WTC11 (cell line): ENCODE results near the gene EBF3. TPM values are rescaled to one million over a fixed set of nuclear protein-coding genes. Genes with fewer than 3 reads are reported as not detected.

Source experiments
- ATAC-seq: fragments of 200-7000 bp; cut with Tn5 transposase; 2 replicates; pipeline ENCODE4 v1.10.0; 2021; ENCODE audit warnings: mild to moderate bottlenecking, moderate library complexity
- CTCF ChIA-PET: fragments of 300-600 bp; sonication (Branson Sonifier 250); formaldehyde crosslinking; loops from one replicate; lab custom pipeline; 2021; ENCODE audit warnings: antibody characterized with exemption; lab: Charles Lee
- POLR2A ChIA-PET: fragments of 350-600 bp; sonication (Branson Sonifier 250); formaldehyde crosslinking; loops from one replicate; lab custom pipeline; 2021; ENCODE audit warnings: antibody characterized with exemption; lab: Charles Lee
- DNase-seq: peaks from one replicate; pipeline ENCODE4 v3.0.0; 2021; ENCODE audit warnings: low spot score
- H3K27ac Mint-ChIP-seq: 2 replicates; pipeline ENCODE4 v1.8.0; 2021; ENCODE audit warnings: mixed read lengths
- H3K27me3 Mint-ChIP-seq: 2 replicates; pipeline ENCODE4 v1.8.0; 2021; ENCODE audit warnings: low read depth, mild to moderate bottlenecking, moderate library complexity, mixed read lengths
- H3K36me3 Mint-ChIP-seq: 2 replicates; pipeline ENCODE4 v1.8.0; 2021; ENCODE audit warnings: mixed read lengths
- H3K4me1 Mint-ChIP-seq: 2 replicates; pipeline ENCODE4 v1.8.0; 2022; ENCODE audit warnings: mixed read lengths
- H3K4me3 Mint-ChIP-seq: 2 replicates; pipeline ENCODE4 v1.8.0; 2021; ENCODE audit warnings: mild to moderate bottlenecking, moderate library complexity, mixed read lengths
- H3K9me3 Mint-ChIP-seq: 2 replicates; pipeline ENCODE4 v1.8.0; 2021; ENCODE audit warnings: mixed read lengths
- CBFB ChIP-seq: sonication (generic); formaldehyde crosslinking; IDR thresholded peaks from 2 replicates; pipeline ENCODE4 v1.8.1; 2022; ENCODE audit warnings: mild to moderate bottlenecking, low read depth, missing genetic modification reagents
- FOXJ3 ChIP-seq: sonication (generic); formaldehyde crosslinking; IDR thresholded peaks from 2 replicates; pipeline ENCODE4 v1.9.0; 2021; ENCODE audit warnings: missing genetic modification reagents, mild to moderate bottlenecking, borderline replicate concordance
- FOXK1 ChIP-seq: sonication (generic); formaldehyde crosslinking; IDR thresholded peaks from 2 replicates; pipeline ENCODE4 v1.8.0; 2022; ENCODE audit warnings: mild to moderate bottlenecking, moderate library complexity, missing genetic modification reagents
- GABPB1 ChIP-seq: sonication (generic); formaldehyde crosslinking; IDR thresholded peaks from 2 replicates; pipeline ENCODE4 v1.8.1; 2023; ENCODE audit warnings: mild to moderate bottlenecking, missing genetic modification reagents
- HMGA2 ChIP-seq: fragments of 250-450 bp; sonication (Bioruptor Pico); IDR thresholded peaks from 2 replicates; pipeline ENCODE4 v1.4.0; 2021; ENCODE audit warnings: mild to moderate bottlenecking, moderate library complexity
- JUN ChIP-seq: sonication (generic); formaldehyde crosslinking; IDR thresholded peaks from 2 replicates; pipeline ENCODE4 v1.8.0; 2023; ENCODE audit warnings: mild to moderate bottlenecking, missing genetic modification reagents
- KAT7 ChIP-seq: sonication (generic); formaldehyde crosslinking; IDR thresholded peaks from 2 replicates; pipeline ENCODE4 v1.8.1; 2023; ENCODE audit warnings: missing genetic modification reagents, mild to moderate bottlenecking, borderline replicate concordance
- NFYB ChIP-seq: sonication (generic); formaldehyde crosslinking; conservative IDR thresholded peaks from 2 replicates; pipeline ENCODE4 v1.8.0; 2022; ENCODE audit warnings: low read depth, missing genetic modification reagents
- NR3C1 ChIP-seq: sonication (generic); formaldehyde crosslinking; conservative IDR thresholded peaks from 2 replicates; pipeline ENCODE4 v1.8.1; 2023; ENCODE audit warnings: low read depth, mild to moderate bottlenecking, missing genetic modification reagents
- SOX15 ChIP-seq: fragments of 250-450 bp; sonication (Bioruptor Pico); IDR thresholded peaks from 2 replicates; pipeline ENCODE4 v1.9.0; 2021; ENCODE audit warnings: mild to moderate bottlenecking
- TEAD1 ChIP-seq: sonication (generic); formaldehyde crosslinking; IDR thresholded peaks from 2 replicates; pipeline ENCODE4 v1.8.0; 2022; ENCODE audit warnings: mild to moderate bottlenecking, missing genetic modification reagents
- ZNF138 ChIP-seq: sonication (generic); formaldehyde crosslinking; conservative IDR thresholded peaks from 2 replicates; pipeline ENCODE4 v1.8.1; 2022; ENCODE audit warnings: mild to moderate bottlenecking, moderate library complexity, missing genetic modification reagents
- ZNF423 ChIP-seq: fragments of 250-450 bp; sonication (Bioruptor Pico); IDR thresholded peaks from 2 replicates; pipeline ENCODE4 v2.1.2; 2022; ENCODE audit warnings: mild to moderate bottlenecking, moderate library complexity
- total RNA-seq: library from RNA; stranded (reverse); gene quantifications from 3 replicates; pipeline ENCODE4 v1.2.3, GENCODE V29; 2021
- TF ChIP-seq, protein P1 (sequence below): sonication (generic); formaldehyde crosslinking; IDR thresholded peaks from 2 replicates; pipeline ENCODE4 v1.8.1; 2022; ENCODE audit warnings: low read depth, missing genetic modification reagents, borderline replicate concordance
- TF ChIP-seq, protein P2 (sequence below): fragments of 250-450 bp; sonication (Bioruptor Pico); IDR thresholded peaks from 2 replicates; pipeline ENCODE4 v1.8.0; 2021; ENCODE audit warnings: mild to moderate bottlenecking
- TF ChIP-seq, protein P3 (sequence below): sonication (generic); formaldehyde crosslinking; IDR thresholded peaks from 2 replicates; pipeline ENCODE4 v1.8.0; 2023; ENCODE audit warnings: missing genetic modification reagents
- TF ChIP-seq, protein P4 (sequence below): sonication (generic); formaldehyde crosslinking; IDR thresholded peaks from 2 replicates; pipeline ENCODE4 v1.8.0; 2022; ENCODE audit warnings: mild to moderate bottlenecking, missing genetic modification reagents
- TF ChIP-seq, protein P5 (sequence below): fragments of 250-450 bp; sonication (Bioruptor Pico); IDR thresholded peaks from 2 replicates; pipeline ENCODE4 v1.9.0; 2021; ENCODE audit warnings: mild to moderate bottlenecking
- TF ChIP-seq, protein P6 (sequence below): sonication (generic); formaldehyde crosslinking; conservative IDR thresholded peaks from 2 replicates; pipeline ENCODE4 v1.8.1; 2022; ENCODE audit warnings: mild to moderate bottlenecking, missing genetic modification reagents
- TF ChIP-seq, protein P7 (sequence below): sonication (generic); formaldehyde crosslinking; IDR thresholded peaks from 2 replicates; pipeline ENCODE4 v1.8.1; 2023; ENCODE audit warnings: mild to moderate bottlenecking, missing genetic modification reagents, moderate library complexity
- TF ChIP-seq, protein P8 (sequence below): sonication (generic); formaldehyde crosslinking; IDR thresholded peaks from 2 replicates; pipeline ENCODE4 v1.8.0; 2023; ENCODE audit warnings: mild to moderate bottlenecking, missing genetic modification reagents
- TF ChIP-seq, protein P9 (sequence below): sonication (generic); formaldehyde crosslinking; IDR thresholded peaks from 2 replicates; pipeline ENCODE4 v1.8.0; 2022; ENCODE audit warnings: mild to moderate bottlenecking, missing genetic modification reagents

EBF3 gene
- total RNA-seq, 1 experiment from 2014 or later = 1.2 TPM

DNA sequence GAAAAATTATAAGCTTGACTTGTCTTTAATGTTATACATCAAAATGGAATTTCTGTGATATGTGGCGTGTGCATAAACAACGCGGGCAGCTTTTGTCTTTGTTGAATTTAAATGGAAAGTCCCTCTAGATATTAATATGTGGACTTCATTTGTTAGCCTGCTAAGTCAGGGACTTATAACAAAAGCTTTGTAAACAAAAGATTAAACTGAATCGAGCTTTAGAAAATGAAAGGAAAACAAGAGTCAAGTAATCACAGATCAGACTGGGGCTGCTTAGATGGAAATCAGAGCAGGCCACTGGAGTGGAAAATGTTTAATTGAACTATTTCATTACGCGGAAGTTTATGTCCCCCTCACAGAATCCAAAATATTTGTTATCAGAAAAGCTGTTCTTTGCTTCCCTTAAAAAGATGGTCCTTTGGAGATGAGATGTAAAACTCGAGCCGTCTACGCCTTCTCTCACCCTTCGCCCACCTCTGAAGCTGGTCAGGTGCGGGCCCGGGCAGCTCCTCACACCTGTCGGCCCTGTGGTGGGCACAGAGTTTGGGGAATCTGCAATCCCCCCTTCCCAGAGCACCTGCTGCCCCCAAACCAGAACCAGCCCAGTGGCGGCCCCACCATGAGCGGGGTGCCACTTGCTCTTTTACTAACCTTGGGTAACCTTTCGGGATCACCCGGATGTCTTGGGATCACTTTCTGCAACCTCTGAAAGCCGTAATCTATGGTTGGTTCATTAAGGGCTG, 116.2 kb downstream of the EBF3 start:
- Mint-ChIP-seq H3K27ac (no peak overlapping the region), H3K27me3 (no peaks in the 10 kb centered on the region), H3K4me3 (no peak overlapping the region), H3K36me3 (no peaks in the 10 kb centered on the region), H3K4me1 (peaks cover 29% of the 10 kb centered on the region), H3K9me3 (no peaks in the 10 kb centered on the region)
- CTCF ChIA-PET = interaction anchor here (1.3 kb wide), 1 partner anchor 19 kb away, joined by 3 read pairs; no protein-coding TSS in a partner anchor
- ATAC-seq = no peak
- TF ChIP-seq ZNF138 (CRISPR knock-in tag) (no peak), KAT7 (no peak), SOX15 (CRISPR knock-in tag) (no peak), CBFB (no peak)
- TF ChIP-seq, protein P1, sequence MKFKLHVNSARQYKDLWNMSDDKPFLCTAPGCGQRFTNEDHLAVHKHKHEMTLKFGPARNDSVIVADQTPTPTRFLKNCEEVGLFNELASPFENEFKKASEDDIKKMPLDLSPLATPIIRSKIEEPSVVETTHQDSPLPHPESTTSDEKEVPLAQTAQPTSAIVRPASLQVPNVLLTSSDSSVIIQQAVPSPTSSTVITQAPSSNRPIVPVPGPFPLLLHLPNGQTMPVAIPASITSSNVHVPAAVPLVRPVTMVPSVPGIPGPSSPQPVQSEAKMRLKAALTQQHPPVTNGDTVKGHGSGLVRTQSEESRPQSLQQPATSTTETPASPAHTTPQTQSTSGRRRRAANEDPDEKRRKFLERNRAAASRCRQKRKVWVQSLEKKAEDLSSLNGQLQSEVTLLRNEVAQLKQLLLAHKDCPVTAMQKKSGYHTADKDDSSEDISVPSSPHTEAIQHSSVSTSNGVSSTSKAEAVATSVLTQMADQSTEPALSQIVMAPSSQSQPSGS (CRISPR knock-in tag) = no peak
- no peak for DNase-seq
- POLR2A ChIA-PET = no interaction called here

DNA sequence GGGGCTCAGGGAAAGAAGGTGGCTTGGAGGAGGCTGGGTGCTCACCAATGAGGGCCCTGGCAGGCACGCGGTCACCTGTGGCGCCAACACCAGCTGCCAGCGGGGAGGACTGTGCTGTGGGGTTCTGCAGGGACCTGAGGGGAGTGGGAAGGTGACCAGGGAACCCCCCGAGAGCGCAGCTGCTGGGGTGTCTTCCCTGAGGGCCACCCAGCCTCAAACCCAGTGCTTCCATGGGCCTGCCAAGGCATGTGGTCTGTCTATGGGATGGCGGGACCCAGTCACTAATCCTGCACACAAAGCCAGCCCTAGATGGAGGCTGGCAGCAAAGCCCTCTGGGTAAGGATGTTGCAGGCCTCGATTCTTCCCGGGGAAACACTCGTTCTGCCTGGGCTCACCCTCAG, 117.1 kb downstream of the EBF3 start:
- Mint-ChIP-seq H3K9me3 (no peaks in the 10 kb centered on the region), H3K27me3 (no peaks in the 10 kb centered on the region), H3K27ac (no peak overlapping the region), H3K4me3 (no peak overlapping the region), H3K4me1 (peaks cover 28% of the 10 kb centered on the region), H3K36me3 (no peaks in the 10 kb centered on the region)
- ChIA-PET CTCF (no interaction called here), POLR2A (no interaction called here)
- TF ChIP-seq, protein P2, sequence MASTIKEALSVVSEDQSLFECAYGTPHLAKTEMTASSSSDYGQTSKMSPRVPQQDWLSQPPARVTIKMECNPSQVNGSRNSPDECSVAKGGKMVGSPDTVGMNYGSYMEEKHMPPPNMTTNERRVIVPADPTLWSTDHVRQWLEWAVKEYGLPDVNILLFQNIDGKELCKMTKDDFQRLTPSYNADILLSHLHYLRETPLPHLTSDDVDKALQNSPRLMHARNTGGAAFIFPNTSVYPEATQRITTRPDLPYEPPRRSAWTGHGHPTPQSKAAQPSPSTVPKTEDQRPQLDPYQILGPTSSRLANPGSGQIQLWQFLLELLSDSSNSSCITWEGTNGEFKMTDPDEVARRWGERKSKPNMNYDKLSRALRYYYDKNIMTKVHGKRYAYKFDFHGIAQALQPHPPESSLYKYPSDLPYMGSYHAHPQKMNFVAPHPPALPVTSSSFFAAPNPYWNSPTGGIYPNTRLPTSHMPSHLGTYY (CRISPR knock-in tag) = no peak
- TF ChIP-seq, protein P3, sequence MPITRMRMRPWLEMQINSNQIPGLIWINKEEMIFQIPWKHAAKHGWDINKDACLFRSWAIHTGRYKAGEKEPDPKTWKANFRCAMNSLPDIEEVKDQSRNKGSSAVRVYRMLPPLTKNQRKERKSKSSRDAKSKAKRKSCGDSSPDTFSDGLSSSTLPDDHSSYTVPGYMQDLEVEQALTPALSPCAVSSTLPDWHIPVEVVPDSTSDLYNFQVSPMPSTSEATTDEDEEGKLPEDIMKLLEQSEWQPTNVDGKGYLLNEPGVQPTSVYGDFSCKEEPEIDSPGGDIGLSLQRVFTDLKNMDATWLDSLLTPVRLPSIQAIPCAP (CRISPR knock-in tag) = no peak
- TF ChIP-seq, protein P4, sequence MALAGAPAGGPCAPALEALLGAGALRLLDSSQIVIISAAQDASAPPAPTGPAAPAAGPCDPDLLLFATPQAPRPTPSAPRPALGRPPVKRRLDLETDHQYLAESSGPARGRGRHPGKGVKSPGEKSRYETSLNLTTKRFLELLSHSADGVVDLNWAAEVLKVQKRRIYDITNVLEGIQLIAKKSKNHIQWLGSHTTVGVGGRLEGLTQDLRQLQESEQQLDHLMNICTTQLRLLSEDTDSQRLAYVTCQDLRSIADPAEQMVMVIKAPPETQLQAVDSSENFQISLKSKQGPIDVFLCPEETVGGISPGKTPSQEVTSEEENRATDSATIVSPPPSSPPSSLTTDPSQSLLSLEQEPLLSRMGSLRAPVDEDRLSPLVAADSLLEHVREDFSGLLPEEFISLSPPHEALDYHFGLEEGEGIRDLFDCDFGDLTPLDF = no peak
- TF ChIP-seq ZNF423 (CRISPR knock-in tag) (no peak), KAT7 (no peak), CBFB (no peak), TEAD1 (CRISPR knock-in tag) (no peak), HMGA2 (no peak), JUN (CRISPR knock-in tag) (no peak), FOXK1 (no peak), NFYB (CRISPR knock-in tag) (no peak), NR3C1 (CRISPR knock-in tag) (no peak), GABPB1 (no peak), FOXJ3 (CRISPR knock-in tag) (no peak)
- TF ChIP-seq, protein P1 (CRISPR knock-in tag) = no peak
- TF ChIP-seq, protein P5, sequence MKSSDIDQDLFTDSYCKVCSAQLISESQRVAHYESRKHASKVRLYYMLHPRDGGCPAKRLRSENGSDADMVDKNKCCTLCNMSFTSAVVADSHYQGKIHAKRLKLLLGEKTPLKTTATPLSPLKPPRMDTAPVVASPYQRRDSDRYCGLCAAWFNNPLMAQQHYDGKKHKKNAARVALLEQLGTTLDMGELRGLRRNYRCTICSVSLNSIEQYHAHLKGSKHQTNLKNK (CRISPR knock-in tag) = no peak
- TF ChIP-seq, protein P6, sequence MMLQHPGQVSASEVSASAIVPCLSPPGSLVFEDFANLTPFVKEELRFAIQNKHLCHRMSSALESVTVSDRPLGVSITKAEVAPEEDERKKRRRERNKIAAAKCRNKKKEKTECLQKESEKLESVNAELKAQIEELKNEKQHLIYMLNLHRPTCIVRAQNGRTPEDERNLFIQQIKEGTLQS (CRISPR knock-in tag) = no peak
- TF ChIP-seq, protein P7, sequence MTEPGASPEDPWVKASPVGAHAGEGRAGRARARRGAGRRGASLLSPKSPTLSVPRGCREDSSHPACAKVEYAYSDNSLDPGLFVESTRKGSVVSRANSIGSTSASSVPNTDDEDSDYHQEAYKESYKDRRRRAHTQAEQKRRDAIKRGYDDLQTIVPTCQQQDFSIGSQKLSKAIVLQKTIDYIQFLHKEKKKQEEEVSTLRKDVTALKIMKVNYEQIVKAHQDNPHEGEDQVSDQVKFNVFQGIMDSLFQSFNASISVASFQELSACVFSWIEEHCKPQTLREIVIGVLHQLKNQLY (CRISPR knock-in tag) = no peak
- TF ChIP-seq, protein P8, sequence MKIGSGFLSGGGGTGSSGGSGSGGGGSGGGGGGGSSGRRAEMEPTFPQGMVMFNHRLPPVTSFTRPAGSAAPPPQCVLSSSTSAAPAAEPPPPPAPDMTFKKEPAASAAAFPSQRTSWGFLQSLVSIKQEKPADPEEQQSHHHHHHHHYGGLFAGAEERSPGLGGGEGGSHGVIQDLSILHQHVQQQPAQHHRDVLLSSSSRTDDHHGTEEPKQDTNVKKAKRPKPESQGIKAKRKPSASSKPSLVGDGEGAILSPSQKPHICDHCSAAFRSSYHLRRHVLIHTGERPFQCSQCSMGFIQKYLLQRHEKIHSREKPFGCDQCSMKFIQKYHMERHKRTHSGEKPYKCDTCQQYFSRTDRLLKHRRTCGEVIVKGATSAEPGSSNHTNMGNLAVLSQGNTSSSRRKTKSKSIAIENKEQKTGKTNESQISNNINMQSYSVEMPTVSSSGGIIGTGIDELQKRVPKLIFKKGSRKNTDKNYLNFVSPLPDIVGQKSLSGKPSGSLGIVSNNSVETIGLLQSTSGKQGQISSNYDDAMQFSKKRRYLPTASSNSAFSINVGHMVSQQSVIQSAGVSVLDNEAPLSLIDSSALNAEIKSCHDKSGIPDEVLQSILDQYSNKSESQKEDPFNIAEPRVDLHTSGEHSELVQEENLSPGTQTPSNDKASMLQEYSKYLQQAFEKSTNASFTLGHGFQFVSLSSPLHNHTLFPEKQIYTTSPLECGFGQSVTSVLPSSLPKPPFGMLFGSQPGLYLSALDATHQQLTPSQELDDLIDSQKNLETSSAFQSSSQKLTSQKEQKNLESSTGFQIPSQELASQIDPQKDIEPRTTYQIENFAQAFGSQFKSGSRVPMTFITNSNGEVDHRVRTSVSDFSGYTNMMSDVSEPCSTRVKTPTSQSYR (CRISPR knock-in tag) = no peak
- TF ChIP-seq, protein P9, sequence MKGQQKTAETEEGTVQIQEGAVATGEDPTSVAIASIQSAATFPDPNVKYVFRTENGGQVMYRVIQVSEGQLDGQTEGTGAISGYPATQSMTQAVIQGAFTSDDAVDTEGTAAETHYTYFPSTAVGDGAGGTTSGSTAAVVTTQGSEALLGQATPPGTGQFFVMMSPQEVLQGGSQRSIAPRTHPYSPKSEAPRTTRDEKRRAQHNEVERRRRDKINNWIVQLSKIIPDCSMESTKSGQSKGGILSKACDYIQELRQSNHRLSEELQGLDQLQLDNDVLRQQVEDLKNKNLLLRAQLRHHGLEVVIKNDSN (CRISPR knock-in tag) = no peak
- DNase-seq (no peak), ATAC-seq (no peak)
